Activated CD4-positive, alpha-beta memory T cell treated with anti-CD3 and anti-CD28 coated beads for 36 hours (primary cell): ENCODE data around the gene TAGLN2. TPM values are rescaled to one million over a fixed set of nuclear protein-coding genes. Genes with fewer than 3 reads are reported as not detected.

Source experiments
- CTCF ChIA-PET: fragments of 350-600 bp; sonication (Branson Sonifier 250); formaldehyde crosslinking; loops from one replicate; lab custom pipeline; 2021; ENCODE audit warnings: antibody characterized with exemption, inconsistent platforms; lab: Charles Lee
- POLR2A ChIA-PET: fragments of 350-600 bp; sonication (Branson Sonifier 250); formaldehyde crosslinking; loops from one replicate; lab custom pipeline; 2021; ENCODE audit warnings: antibody characterized with exemption; lab: Charles Lee
- DNase-seq: peaks from one replicate; pipeline ENCODE4 v3.0.0-alpha.2; 2020
- H3K27ac Mint-ChIP-seq: one replicate; pipeline ENCODE4 v1.8.0; 2021; ENCODE audit warnings: mixed read lengths
- H3K27me3 Mint-ChIP-seq: one replicate; pipeline ENCODE4 v1.8.0; 2021; ENCODE audit warnings: mixed read lengths
- H3K36me3 Mint-ChIP-seq: one replicate; pipeline ENCODE4 v1.8.0; 2021; ENCODE audit warnings: mixed read lengths
- H3K4me1 Mint-ChIP-seq: one replicate; pipeline ENCODE4 v1.8.0; 2021; ENCODE audit warnings: low read depth, mixed read lengths
- H3K4me3 Mint-ChIP-seq: one replicate; pipeline ENCODE4 v1.8.0; 2021; ENCODE audit warnings: mild to moderate bottlenecking, mixed read lengths
- H3K9me3 Mint-ChIP-seq: one replicate; pipeline ENCODE4 v1.8.0; 2021; ENCODE audit warnings: mixed read lengths
- intact Hi-C: fragments of 100-400 bp; cut with micrococcal nuclease; formaldehyde crosslinking; loops from one replicate; pipeline ENCODE4 v1.15.1; 2023
- total RNA-seq, 2 experiments: library from RNA; stranded (reverse); gene quantifications; one replicate each; pipeline ENCODE4 v1.2.3, GENCODE V29; 2021

Gene TAGLN2
- 100 to 1,000 TPM; 597 to 607 TPM for total RNA-seq

- intact Hi-C loops = loop anchor here (1.0 to 10.0 kb wide), 8 partner anchors 106 to 913 kb away; partner anchors contain the start of genes AIM2, DCAF8, DUSP23 and IGSF8
- ChIA-PET POLR2A (interaction anchor here (0.6 to 4.3 kb wide), 14 partner anchors 10 to 849 kb away, joined by 3 to 29 read pairs (median 5); partner anchors contain the start of genes AIM2, DCAF8, DUSP23 and IGSF8), CTCF (interaction anchor here (0.6 to 4.4 kb wide), 8 partner anchors 8 to 160 kb away, joined by 3 to 31 read pairs (median 5); partner anchors contain the start of gene IGSF9)
- peak within 1 kb of the TSS; percentile 98 for H3K27ac Mint-ChIP-seq
- peak; percentile 93 for DNase-seq
- H3K27me3 Mint-ChIP-seq = no peaks in the 10 kb centered on the region
- H3K9me3 Mint-ChIP-seq = no peaks in the 10 kb centered on the region
- peaks cover 37% of the 10 kb centered on the region for H3K36me3 Mint-ChIP-seq
- peak within 1 kb of the TSS; percentile 93 for H3K4me3 Mint-ChIP-seq
- peaks cover 39% of the 10 kb centered on the region for H3K4me1 Mint-ChIP-seq
These were observed at the start of gene TAGLN2 for GRCh38 chr1:159924791-159925718. Gene TAGLN2 (minus strand): TSS chr1:159925507. CDS start chr1:159920509, 4,998 bp downstream.

DNA sequence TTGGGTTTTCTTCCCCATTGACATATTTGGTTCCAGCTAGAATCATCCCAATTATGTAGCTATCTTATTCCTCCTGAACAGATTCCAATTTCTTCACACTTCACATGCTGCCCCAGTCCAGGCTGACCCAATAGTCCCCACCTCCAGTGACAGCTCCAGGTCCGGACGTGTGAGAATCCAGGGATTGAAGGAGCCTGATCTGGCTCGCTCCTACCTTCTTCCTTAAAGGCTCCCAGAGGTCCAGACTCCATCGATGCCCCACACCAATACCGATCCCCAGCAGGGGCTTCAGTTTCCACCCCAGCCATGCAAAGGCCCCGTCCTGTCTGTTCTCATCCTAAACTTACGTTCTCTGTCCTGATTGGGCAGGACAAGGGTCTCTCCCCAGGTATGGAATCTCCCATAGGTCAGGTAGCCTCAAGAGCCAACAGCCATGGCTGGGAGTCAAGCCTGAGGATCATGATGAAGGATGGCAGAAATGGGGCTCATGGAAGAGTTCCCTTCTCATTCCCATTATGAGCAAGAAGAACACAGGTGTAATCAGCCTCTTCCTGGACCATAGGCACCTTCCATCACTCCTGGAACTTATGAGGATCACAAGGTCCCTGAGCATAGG lies 49.2 kb upstream of the TAGLN2 start:
- H3K9me3 Mint-ChIP-seq = no peaks in the 10 kb centered on the region
- intact Hi-C loops = no loop called here
- CTCF ChIA-PET = interaction anchor here (3.7 kb wide), 1 partner anchor 32 kb away, joined by 23 read pairs; no protein-coding TSS in a partner anchor
- peaks cover 20% of the 10 kb centered on the region for H3K27me3 Mint-ChIP-seq
- POLR2A ChIA-PET = no interaction called here
- no peaks in the 10 kb centered on the region for H3K36me3 Mint-ChIP-seq
- DNase-seq = no peak
- no peaks in the 10 kb centered on the region for H3K4me1 Mint-ChIP-seq
- H3K27ac Mint-ChIP-seq = no peak overlapping the region
- no peak overlapping the region for H3K4me3 Mint-ChIP-seq

- peaks cover 22% of the 10 kb centered on the region for H3K27me3 Mint-ChIP-seq
- H3K4me1 Mint-ChIP-seq = no peaks in the 10 kb centered on the region
- H3K9me3 Mint-ChIP-seq = no peaks in the 10 kb centered on the region
- intact Hi-C loops = no loop called here
- DNase-seq = no peak
- H3K4me3 Mint-ChIP-seq = no peak overlapping the region
- no peak overlapping the region for H3K27ac Mint-ChIP-seq
- H3K36me3 Mint-ChIP-seq = no peaks in the 10 kb centered on the region
- ChIA-PET CTCF (interaction anchor here (3.7 kb wide), 1 partner anchor 33 kb away, joined by 23 read pairs; no protein-coding TSS in a partner anchor), POLR2A (no interaction called here)
These were observed 48.1 kb upstream of the TAGLN2 start for GRCh38 chr1:159973350-159973940.

- H3K27me3 Mint-ChIP-seq = peaks cover 26% of the 10 kb centered on the region
- H3K4me3 Mint-ChIP-seq = no peak overlapping the region
- H3K9me3 Mint-ChIP-seq = no peaks in the 10 kb centered on the region
- no peak for DNase-seq
- H3K4me1 Mint-ChIP-seq = no peaks in the 10 kb centered on the region
- intact Hi-C loops = no loop called here
- H3K36me3 Mint-ChIP-seq = no peaks in the 10 kb centered on the region
- no peak overlapping the region for H3K27ac Mint-ChIP-seq
- POLR2A ChIA-PET = no interaction called here
- CTCF ChIA-PET = interaction anchor here (0.7 to 3.7 kb wide), 2 partner anchors 34 to 48 kb away, joined by 3 to 23 read pairs; no protein-coding TSS in a partner anchor
These were observed 47.3 kb upstream of the TAGLN2 start for GRCh38 chr1:159972443-159973205.

GRCh38 chr1:159970932-159971342 lies 45.6 kb upstream of the TAGLN2 start:
- POLR2A ChIA-PET = no interaction called here
- no peaks in the 10 kb centered on the region for H3K9me3 Mint-ChIP-seq
- H3K36me3 Mint-ChIP-seq = no peaks in the 10 kb centered on the region
- H3K4me1 Mint-ChIP-seq = no peaks in the 10 kb centered on the region
- no peak overlapping the region for H3K4me3 Mint-ChIP-seq
- DNase-seq = no peak
- intact Hi-C loops = no loop called here
- H3K27me3 Mint-ChIP-seq = peaks cover 23% of the 10 kb centered on the region
- CTCF ChIA-PET = interaction anchor here (3.7 kb wide), 1 partner anchor 36 kb away, joined by 23 read pairs; no protein-coding TSS in a partner anchor
- H3K27ac Mint-ChIP-seq = no peak overlapping the region

GRCh38 chr1:159968901-159969300 lies 43.6 kb upstream of the TAGLN2 start:
- ChIA-PET POLR2A (no interaction called here), CTCF (interaction anchor here (1.3 to 1.9 kb wide), 2 partner anchors 37 to 39 kb away, joined by 8 read pairs; no protein-coding TSS in a partner anchor)
- H3K27me3 Mint-ChIP-seq = peaks cover 28% of the 10 kb centered on the region
- H3K4me1 Mint-ChIP-seq = no peaks in the 10 kb centered on the region
- DNase-seq = no peak
- intact Hi-C loops = no loop called here
- no peak overlapping the region for H3K4me3 Mint-ChIP-seq
- no peak overlapping the region for H3K27ac Mint-ChIP-seq
- no peaks in the 10 kb centered on the region for H3K9me3 Mint-ChIP-seq
- H3K36me3 Mint-ChIP-seq = no peaks in the 10 kb centered on the region

DNA sequence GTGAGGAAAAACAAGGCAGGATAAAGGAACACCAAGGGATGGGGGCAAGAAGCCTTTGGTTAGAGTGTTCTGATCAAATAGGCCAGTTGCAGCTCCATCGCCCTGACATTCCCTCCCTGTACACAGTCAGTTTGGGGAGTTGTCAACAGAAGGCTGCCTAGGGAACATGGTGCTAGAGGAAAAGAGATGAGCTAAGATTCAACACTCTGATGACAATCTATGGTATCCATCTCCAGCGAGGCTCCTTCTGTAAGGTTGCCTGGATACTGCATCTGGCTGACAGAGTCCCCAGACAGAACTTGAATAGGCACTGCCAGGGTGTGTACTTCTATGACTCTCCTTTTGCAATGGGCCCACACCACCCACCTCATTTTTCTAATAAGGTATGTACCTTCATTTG lies 40.0 kb upstream of the TAGLN2 start:
- Mint-ChIP-seq H3K9me3 (no peaks in the 10 kb centered on the region), H3K27ac (no peak overlapping the region), H3K4me3 (no peak overlapping the region), H3K27me3 (peaks cover 21% of the 10 kb centered on the region), H3K4me1 (no peaks in the 10 kb centered on the region), H3K36me3 (no peaks in the 10 kb centered on the region)
- ChIA-PET POLR2A (no interaction called here), CTCF (interaction anchor here (4.4 kb wide), 1 partner anchor 42 kb away, joined by 22 read pairs; no protein-coding TSS in a partner anchor)
- intact Hi-C loops = no loop called here
- no peak for DNase-seq

DNA sequence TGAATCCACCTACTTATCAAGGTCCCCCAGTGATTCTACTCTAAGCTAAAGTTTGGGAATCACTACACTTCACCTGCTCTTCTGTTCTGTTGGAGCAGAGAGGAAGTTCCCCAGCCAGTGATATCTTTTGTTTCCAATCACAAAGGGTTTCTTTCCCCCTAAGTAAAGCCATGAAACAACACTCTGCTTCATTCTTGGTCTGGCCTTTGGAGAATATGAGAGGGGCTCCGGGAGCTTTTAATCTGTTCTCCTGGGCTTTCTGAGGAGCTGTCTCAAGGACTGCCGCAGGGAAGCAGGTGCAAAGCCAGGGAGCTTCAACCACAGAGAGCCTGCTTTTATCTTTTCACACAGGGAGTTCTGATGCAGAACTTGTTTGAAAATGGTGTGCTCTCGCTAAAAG lies 38.8 kb upstream of the TAGLN2 start:
- ChIA-PET CTCF (interaction anchor here (4.4 kb wide), 1 partner anchor 43 kb away, joined by 22 read pairs; no protein-coding TSS in a partner anchor), POLR2A (no interaction called here)
- no peaks in the 10 kb centered on the region for H3K36me3 Mint-ChIP-seq
- peaks cover 5% of the 10 kb centered on the region for H3K4me1 Mint-ChIP-seq
- no peak overlapping the region for H3K4me3 Mint-ChIP-seq
- no peaks in the 10 kb centered on the region for H3K9me3 Mint-ChIP-seq
- intact Hi-C loops = no loop called here
- H3K27ac Mint-ChIP-seq = no peak overlapping the region
- no peak for DNase-seq
- peaks cover 21% of the 10 kb centered on the region for H3K27me3 Mint-ChIP-seq

- Mint-ChIP-seq H3K36me3 (no peaks in the 10 kb centered on the region), H3K27ac (no peak overlapping the region), H3K4me1 (peaks cover 11% of the 10 kb centered on the region), H3K27me3 (peaks cover 11% of the 10 kb centered on the region), H3K9me3 (no peaks in the 10 kb centered on the region), H3K4me3 (no peak overlapping the region)
- DNase-seq = no peak
- CTCF ChIA-PET = interaction anchor here (4.4 kb wide), 1 partner anchor 45 kb away, joined by 22 read pairs; no protein-coding TSS in a partner anchor
- POLR2A ChIA-PET = no interaction called here
- intact Hi-C loops = no loop called here
These were observed 36.9 kb upstream of the TAGLN2 start for GRCh38 chr1:159962176-159962575.

GRCh38 chr1:159961636-159962035 lies 36.3 kb upstream of the TAGLN2 start:
- Mint-ChIP-seq H3K4me3 (no peak overlapping the region), H3K4me1 (peaks cover 11% of the 10 kb centered on the region), H3K27me3 (peaks cover 11% of the 10 kb centered on the region), H3K36me3 (no peaks in the 10 kb centered on the region), H3K9me3 (no peaks in the 10 kb centered on the region), H3K27ac (no peak overlapping the region)
- intact Hi-C loops = no loop called here
- ChIA-PET POLR2A (no interaction called here), CTCF (no interaction called here)
- no peak for DNase-seq

GRCh38 chr1:159960721-159961381 lies 35.5 kb upstream of the TAGLN2 start:
- Mint-ChIP-seq H3K27me3 (peaks cover 14% of the 10 kb centered on the region), H3K9me3 (no peaks in the 10 kb centered on the region), H3K4me1 (peaks cover 11% of the 10 kb centered on the region), H3K36me3 (no peaks in the 10 kb centered on the region), H3K27ac (no peak overlapping the region), H3K4me3 (no peak overlapping the region)
- ChIA-PET CTCF (no interaction called here), POLR2A (no interaction called here)
- intact Hi-C loops = no loop called here
- DNase-seq = no peak
